GM18505 (cell line): ENCODE measurements around the gene NFIX.

Source experiments
- ATAC-seq: cut with Tn5 transposase; IDR thresholded peaks from one replicate; pipeline ENCODE4 v1.9.1; 2021; ENCODE audit not compliant: unreplicated experiment
- POLR2A ChIP-seq: IDR thresholded peaks from 4 replicates; pipeline ENCODE4 v1.6.1; 2011; ENCODE audit warnings: borderline replicate concordance; ENCODE audit not compliant: insufficient read depth, insufficient read length; ENCODE audit errors: extremely low read depth

Gene NFIX

DNA sequence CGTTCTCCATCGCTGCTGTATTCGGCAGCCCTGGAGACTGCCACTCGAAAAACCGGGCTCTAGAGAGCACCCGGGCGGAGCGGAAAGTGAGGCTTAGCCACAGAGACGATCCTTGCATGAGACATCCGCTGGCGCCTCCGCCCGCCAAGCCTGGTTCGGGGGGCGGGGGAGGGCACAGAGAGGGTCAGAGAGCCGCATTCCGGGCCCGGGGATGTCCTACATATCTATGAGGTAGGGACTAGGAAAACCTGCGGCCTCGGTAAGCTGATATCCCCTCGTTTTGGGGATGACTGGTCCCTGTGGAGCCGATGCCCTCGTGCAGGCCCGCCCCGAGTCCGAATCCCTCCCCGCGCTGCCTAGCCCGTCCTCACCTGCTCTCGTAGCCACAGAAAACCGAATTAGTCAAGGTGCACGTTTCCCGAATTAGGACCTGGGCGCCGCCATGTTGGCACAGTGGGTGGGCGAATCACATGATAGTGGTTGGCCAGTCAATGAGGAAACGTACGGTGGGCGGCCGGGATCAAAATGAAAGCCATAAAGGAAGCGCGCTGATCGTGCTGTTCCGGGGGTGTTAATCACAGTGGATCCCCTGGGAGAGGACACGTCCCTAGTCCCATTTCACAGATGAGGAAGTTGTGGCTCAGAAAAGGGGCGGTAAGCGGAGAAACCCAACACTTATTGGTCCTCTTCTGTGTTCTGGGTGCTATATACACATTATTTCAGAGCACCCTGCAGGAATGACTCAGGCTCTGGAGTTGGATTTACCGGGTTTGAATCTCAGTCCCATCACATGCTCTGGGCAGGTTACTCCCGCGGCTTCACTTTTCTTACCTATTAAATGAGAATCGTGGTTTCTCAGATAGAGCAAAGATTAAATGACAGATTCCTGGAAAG, 121.3 kb downstream of the NFIX start, which contains the start of gene TRMT1:
TSS of gene TRMT1 (minus strand) at position 459 of the 894 bp plus-strand sequence. CDS start at position 118, 341 bp downstream.
- peak; percentile 55 for TF ChIP-seq POLR2A

GRCh38 chr19:13117176-13117771, 122.0 kb downstream of the NFIX start:
- no peak for ATAC-seq
- no peak for TF ChIP-seq POLR2A

More for the DNA sequence above, 121.3 kb downstream of the NFIX start, which contains the start of gene TRMT1:
- peak; percentile 41 for ATAC-seq

GRCh38 chr19:13117772-13118423, 122.6 kb downstream of the NFIX start, which contains the start of gene NACC1:
TSS of gene NACC1 (plus strand) at chr19:13118264. CDS start at chr19:13135208, 16,944 bp downstream.
- peak; percentile 66 for TF ChIP-seq POLR2A
- peak; percentile 68 for ATAC-seq

DNA sequence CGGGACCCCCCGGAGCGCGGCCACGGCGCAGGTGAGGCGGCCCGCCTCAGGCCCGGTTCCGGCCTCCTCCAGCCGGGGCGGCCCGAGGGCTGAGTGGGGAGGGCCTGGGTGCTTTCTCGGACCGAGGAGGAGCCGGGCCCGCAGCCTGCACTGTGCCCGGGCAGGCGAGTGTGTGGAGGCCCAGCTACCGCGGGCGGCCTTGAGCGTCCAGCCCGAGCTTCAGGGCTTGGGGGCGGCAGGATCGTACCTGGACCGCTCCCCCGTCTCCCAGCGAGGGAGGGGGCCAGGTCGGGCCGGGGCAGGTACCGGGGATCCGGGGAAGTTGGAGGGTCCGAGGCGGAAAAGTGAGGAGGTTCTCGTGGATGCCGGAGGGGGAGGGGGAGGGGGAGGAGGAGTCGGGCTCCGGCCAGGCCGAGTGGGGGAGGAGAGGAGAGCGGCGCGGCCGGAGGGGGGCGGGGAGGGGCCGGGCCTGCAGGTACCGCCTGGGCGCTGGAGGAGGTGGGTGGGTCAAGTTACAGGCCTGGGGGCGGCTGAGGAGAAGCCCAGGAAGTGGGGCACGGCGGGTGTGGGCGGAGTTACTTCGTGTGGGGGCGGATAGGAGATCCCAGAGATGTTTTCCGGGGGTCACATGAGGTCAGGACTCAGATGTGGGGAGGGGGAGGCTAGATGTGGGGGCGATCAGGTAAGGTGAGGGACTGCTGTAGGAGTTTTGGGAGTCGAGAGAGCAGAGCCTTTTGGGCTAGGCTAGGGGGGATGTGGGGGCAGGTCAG, 123.3 kb downstream of the NFIX start:
- TF ChIP-seq POLR2A, result no peak
- ATAC-seq, result peak; percentile 9

GRCh38 chr19:13119627-13120026, 124.4 kb downstream of the NFIX start:
- TF ChIP-seq POLR2A, result no peak
- ATAC-seq, result no peak

DNA sequence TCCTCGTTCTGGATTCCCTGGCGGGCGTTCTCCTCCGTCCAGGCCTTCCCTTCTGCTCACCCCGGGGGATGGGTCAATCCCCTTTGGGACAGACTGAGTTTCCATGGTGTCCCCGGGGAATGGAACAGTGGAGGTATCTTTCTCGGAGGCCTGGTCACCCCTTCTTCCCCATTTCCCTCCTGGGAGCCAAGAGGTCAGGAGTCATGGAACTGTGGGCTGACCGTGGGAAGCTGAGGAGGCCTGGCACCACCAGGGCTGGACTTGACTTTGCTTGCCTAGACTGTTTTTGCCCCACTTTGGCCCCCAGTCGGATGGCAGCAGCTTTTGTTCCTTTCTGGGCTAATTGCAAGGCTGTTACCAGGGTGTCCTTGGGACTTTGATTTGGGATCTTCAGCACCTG, 124.8 kb downstream of the NFIX start:
- TF ChIP-seq POLR2A, result no peak
- ATAC-seq, result no peak

GRCh38 chr19:13120817-13121216, 125.5 kb downstream of the NFIX start:
- no peak for TF ChIP-seq POLR2A
- no peak for ATAC-seq

- TF ChIP-seq POLR2A, result no peak
- ATAC-seq, result no peak
These were observed 126.4 kb downstream of the NFIX start for GRCh38 chr19:13121551-13122274.

DNA sequence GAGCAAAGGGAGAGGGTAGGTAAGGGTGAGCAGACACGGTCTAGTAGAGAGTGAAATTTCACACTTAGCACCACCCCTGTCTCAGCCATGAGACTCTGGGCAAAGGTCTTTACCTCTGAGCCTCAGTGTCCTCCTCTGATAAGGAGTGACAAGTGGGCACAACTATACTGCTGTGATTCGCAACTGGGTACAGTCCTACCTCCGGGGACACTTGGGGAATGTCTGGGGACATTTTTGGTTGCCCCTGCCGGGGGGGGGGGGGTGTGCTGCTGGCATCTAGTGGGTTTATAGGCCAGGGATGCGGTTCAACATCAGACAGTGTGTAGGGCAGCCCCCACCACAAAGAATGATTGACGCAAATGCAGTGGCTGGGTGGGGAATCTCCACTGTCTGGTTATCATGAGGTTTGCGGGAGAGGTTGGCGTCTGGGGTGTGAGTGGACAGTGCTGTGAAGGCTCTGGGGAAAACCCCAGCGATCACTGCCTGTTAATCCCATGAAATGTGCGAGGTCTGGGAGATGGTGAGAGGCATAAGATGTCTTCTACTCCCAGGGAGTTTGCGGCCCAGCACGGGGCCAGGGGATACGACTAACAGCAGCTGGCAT, 127.1 kb downstream of the NFIX start:
- no peak for ATAC-seq
- TF ChIP-seq POLR2A, result no peak

DNA sequence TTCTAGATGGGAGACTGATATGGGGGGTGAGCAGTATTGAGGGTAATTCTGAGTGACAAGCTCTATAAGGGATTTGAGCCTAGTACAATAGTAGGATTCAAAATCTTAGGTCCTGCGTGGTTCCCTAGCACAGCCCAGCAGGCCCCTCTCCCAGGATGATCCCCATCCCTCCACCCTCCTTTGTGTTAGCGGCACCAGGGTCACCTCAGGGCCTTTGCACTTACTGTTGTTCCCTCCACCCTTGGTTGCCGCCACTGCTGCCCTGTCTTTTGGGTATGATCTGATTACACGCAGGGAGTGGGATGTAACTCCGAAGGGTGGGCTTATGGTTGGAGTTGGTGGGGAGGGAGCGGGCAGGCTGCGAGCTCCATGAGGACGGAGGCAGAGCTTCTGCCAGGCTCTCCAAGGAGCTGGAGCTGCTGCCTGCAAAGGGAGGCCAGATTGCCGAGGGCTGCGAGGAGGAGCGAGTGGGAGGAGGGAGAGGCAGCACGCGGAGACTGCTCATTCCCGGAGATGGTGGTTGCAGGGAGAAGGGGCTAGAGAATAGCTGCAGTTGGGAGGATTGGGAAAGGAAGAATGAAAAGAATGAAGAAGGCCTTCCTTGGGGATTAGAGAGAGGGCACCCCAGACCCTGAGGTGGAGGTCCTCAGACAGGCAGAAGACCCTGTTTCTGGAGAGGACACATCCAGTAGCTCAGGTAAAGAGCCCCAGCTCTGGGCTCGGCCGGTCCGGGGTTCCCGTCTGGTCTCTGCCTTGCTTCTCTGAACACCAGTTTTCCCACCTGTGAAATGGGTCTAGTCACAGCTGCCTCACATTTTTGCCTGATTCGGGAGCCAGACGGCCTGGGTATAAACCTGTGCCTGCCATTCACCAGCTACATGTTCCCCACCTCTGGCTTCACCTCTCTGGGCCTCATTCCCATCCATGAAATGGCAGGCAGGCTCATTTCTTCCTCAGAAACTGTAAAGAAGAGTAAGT, 128.0 kb downstream of the NFIX start:
- ATAC-seq, result no peak
- no peak for TF ChIP-seq POLR2A

DNA sequence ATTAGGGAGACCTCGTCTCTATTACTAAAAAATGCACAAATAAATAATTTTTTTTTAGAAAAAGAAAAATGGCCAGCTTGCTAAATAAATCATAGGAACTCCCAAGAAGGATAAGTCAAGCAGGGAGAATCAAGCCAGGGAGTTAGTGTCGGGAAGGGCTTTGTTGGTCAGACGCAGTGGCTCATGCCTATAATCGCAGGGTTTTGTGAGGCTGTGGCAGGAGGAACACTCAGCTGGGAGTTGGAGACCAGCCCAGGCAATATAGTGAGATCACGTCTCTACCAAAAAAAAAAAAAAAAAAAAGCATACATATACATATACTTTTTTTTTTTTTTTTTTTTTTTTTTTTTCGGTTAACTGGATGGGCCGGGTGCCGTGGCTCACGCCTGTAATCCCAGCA, 131.8 kb downstream of the NFIX start:
- no peak for ATAC-seq
- no peak for TF ChIP-seq POLR2A
